ENCODE results near the gene PRR22.

DNA sequence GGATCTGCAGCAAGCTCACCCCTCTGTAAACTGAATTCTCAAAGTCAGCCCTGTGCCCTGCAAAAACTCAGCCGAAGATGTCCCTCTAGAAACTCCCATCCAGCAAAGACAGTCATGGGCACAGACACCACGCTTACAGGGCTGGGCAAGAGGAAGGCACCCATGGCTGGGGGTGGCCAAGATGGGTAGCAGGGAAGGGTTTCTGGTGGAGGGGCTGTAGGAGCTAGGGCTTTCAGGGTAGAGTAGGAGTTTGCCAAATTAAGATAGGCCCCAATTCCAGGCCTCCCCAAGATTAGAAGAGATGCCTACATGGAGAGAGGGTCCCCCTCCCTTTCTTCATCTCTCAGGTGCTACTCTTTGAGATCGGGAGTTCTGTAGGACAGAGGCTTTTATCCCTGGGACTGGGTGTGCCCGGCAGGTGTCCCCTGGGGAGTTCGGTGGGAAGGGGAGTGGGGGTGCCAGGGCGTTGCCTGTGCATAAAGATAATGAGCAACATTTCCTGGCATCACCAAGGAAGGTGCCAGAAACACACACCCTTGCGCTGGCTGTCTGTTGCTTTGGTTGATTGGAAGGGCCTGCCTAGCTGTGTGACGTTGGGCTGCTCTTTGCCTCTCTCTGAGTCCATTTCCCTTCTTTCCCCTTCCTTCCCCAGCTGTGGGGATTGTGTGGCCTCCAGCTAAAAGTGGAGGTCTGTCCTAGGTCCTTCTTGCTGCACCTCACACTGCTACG is 29.7 kb upstream of the PRR22 start:
- TF ChIP-seq, protein P1, sequence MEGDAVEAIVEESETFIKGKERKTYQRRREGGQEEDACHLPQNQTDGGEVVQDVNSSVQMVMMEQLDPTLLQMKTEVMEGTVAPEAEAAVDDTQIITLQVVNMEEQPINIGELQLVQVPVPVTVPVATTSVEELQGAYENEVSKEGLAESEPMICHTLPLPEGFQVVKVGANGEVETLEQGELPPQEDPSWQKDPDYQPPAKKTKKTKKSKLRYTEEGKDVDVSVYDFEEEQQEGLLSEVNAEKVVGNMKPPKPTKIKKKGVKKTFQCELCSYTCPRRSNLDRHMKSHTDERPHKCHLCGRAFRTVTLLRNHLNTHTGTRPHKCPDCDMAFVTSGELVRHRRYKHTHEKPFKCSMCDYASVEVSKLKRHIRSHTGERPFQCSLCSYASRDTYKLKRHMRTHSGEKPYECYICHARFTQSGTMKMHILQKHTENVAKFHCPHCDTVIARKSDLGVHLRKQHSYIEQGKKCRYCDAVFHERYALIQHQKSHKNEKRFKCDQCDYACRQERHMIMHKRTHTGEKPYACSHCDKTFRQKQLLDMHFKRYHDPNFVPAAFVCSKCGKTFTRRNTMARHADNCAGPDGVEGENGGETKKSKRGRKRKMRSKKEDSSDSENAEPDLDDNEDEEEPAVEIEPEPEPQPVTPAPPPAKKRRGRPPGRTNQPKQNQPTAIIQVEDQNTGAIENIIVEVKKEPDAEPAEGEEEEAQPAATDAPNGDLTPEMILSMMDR (IDR thresholded peaks at IDR 0.05), result no peak
- no peak for TF ChIP-seq POLR2A (IDR thresholded peaks at IDR 0.05)
